HG02981 (cell line): ENCODE data around the gene MYOG.

Experiments
- ATAC-seq: cut with Tn5 transposase; IDR thresholded peaks from one replicate; pipeline ENCODE4 v1.9.1; 2021; ENCODE audit warnings: mild to moderate bottlenecking, moderate library complexity; ENCODE audit not compliant: unreplicated experiment

MYOG gene

GRCh38 chr1:203085528-203086406, at the start of gene MYOG:
TSS of gene MYOG (minus strand) at chr1:203086012. CDS start at chr1:203085961, 51 bp downstream.
- no peak for ATAC-seq

- no peak for ATAC-seq
These were observed 48.3 kb upstream of the MYOG start for GRCh38 chr1:203133970-203134725.

- no peak for ATAC-seq
These were observed 45.9 kb upstream of the MYOG start for GRCh38 chr1:203131548-203132200.

- no peak for ATAC-seq
These were observed 44.7 kb upstream of the MYOG start for GRCh38 chr1:203130358-203130985.

- no peak for ATAC-seq
These were observed 43.9 kb upstream of the MYOG start for GRCh38 chr1:203129501-203130231.

GRCh38 chr1:203128716-203129500, 43.1 kb upstream of the MYOG start:
- ATAC-seq, result no peak

- no peak for ATAC-seq
These were observed 42.6 kb upstream of the MYOG start for GRCh38 chr1:203128431-203128715.

GRCh38 chr1:203127666-203128430, 42.0 kb upstream of the MYOG start, which contains the start of gene ADORA1:
TSS of gene ADORA1 (plus strand) at chr1:203127726. CDS start at chr1:203128842, 1,116 bp downstream.
- no peak for ATAC-seq

GRCh38 chr1:203126866-203127665, 41.3 kb upstream of the MYOG start:
- ATAC-seq, result no peak

- ATAC-seq, result no peak
These were observed 40.5 kb upstream of the MYOG start for GRCh38 chr1:203126151-203126865.

- ATAC-seq, result no peak
These were observed 38.9 kb upstream of the MYOG start for GRCh38 chr1:203124546-203125317.

GRCh38 chr1:203124011-203124410, 38.2 kb upstream of the MYOG start:
- no peak for ATAC-seq

GRCh38 chr1:203122159-203122558, 36.3 kb upstream of the MYOG start:
- no peak for ATAC-seq

- ATAC-seq, result no peak
These were observed 35.6 kb upstream of the MYOG start for GRCh38 chr1:203121186-203122015.

GRCh38 chr1:203120325-203121153, 34.7 kb upstream of the MYOG start:
- no peak for ATAC-seq
